ENCODE results near the gene CDK14. TPM values are rescaled to one million over a fixed set of nuclear protein-coding genes. Genes with fewer than 3 reads are reported as not detected.

The CDK14 gene
- total RNA-seq, 1 experiment from 2014 or later, result 57.9 TPM

- TF ChIP-seq ATF2 (CRISPR knock-in tag; IDR thresholded peaks at IDR 0.05; ENCODE audit: borderline replicate concordance, low read depth), result no peak
- TF ChIP-seq CREB1 (CRISPR knock-in tag; IDR thresholded peaks at IDR 0.05), result no peak
- no peak for TF ChIP-seq TP53 (CRISPR knock-in tag; IDR thresholded peaks at IDR 0.05)
- no peak for TF ChIP-seq ETV6 (CRISPR knock-in tag; IDR thresholded peaks at IDR 0.05)
- no peak for TF ChIP-seq NR3C1 (CRISPR knock-in tag; conservative IDR thresholded peaks at IDR 0.05; ENCODE audit: low read depth)
- no peak for TF ChIP-seq FOXP1 (CRISPR knock-in tag; IDR thresholded peaks at IDR 0.05; ENCODE audit: borderline replicate concordance)
- no peak for TF ChIP-seq ATF1 (CRISPR knock-in tag; IDR thresholded peaks at IDR 0.05)
- TF ChIP-seq IRF2 (CRISPR knock-in tag; IDR thresholded peaks at IDR 0.05; ENCODE audit: borderline replicate concordance, low read depth), result no peak
- no peak for TF ChIP-seq ELF4 (CRISPR knock-in tag; IDR thresholded peaks at IDR 0.05; ENCODE audit: low read depth)
- no peak for TF ChIP-seq TEAD4 (CRISPR knock-in tag; IDR thresholded peaks at IDR 0.05)
Measured at GRCh38 chr7:90645784-90646183, 49.7 kb downstream of the CDK14 start (continued).

DNA sequence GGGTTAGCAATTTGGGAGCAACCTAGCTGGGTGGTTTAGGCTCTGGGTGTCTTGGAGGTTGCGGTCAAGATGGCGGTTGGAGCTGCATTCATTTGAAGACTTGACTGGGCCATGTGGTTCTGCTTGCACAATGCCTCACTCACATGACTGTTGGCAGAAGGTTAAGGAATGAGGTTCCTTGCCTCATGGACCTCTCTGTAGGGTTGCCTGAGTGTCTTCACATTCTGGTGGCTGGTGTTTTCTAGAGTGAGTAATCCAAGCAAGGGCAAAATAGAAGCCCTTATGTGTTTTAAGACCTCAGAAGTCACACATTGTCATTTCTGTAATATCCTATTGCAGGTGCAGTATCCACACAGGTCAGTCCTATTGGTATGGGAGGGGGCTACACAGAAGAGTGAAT lies 52.0 kb downstream of the CDK14 start:
- Mint-ChIP-seq H3K27me3 (ENCODE audit: low read depth) (no peaks in the 10 kb centered on the region), H3K27ac (no peak overlapping the region), H3K9me3 (peaks cover 22% of the 10 kb centered on the region), H3K4me3 (no peak overlapping the region), H3K36me3 (peaks cover 22% of the 10 kb centered on the region), H3K4me1 (peaks cover 19% of the 10 kb centered on the region)
- DNase-seq (ENCODE audit: low spot score), result no peak
- no peak for ATAC-seq
- POLR2A ChIA-PET, result no interaction called here
- CTCF ChIA-PET, result interaction anchor here (1.0 kb wide), 1 partner anchor 19 kb away, joined by 3 read pairs; no protein-coding TSS in a partner anchor
- TF ChIP-seq ZNF219 (CRISPR knock-in tag; IDR thresholded peaks at IDR 0.05; ENCODE audit: borderline replicate concordance) (no peak), CREM (CRISPR knock-in tag; IDR thresholded peaks at IDR 0.05) (no peak), ETV6 (CRISPR knock-in tag; IDR thresholded peaks at IDR 0.05) (no peak), ZNF512 (CRISPR knock-in tag; IDR thresholded peaks at IDR 0.05; ENCODE audit: borderline replicate concordance) (no peak), CBFB (CRISPR knock-in tag; IDR thresholded peaks at IDR 0.05; ENCODE audit: low read depth) (no peak), GTF2I (CRISPR knock-in tag; conservative IDR thresholded peaks at IDR 0.05) (no peak), ZNF138 (CRISPR knock-in tag; conservative IDR thresholded peaks at IDR 0.05) (no peak), JUN (CRISPR knock-in tag; IDR thresholded peaks at IDR 0.05) (no peak), ZNF263 (CRISPR knock-in tag; IDR thresholded peaks at IDR 0.05; ENCODE audit: low read depth) (no peak), ZBTB21 (CRISPR knock-in tag; IDR thresholded peaks at IDR 0.05; ENCODE audit: borderline replicate concordance) (no peak), ZSCAN18 (CRISPR knock-in tag; IDR thresholded peaks at IDR 0.05) (no peak)

DNA sequence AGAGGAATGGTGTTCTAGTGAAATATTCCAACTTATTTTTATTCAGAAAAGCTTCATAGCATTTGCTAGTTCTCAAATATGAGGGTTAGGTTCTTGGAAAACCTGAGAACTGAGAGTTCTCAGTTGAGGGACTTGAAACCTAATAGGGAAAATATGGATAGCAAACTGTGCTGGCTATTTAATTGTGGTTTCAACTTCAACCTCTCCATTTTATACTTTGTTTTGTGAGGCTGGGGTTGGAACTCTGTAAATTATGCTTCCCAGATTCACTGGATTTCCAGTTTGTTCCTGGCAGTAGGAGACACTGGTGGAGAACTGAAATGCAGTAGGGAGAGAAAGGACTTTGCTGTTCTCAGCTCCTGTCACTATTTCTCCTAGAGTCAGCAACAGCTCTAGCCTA lies 52.7 kb downstream of the CDK14 start:
- no peak for ATAC-seq
- TF ChIP-seq ZBTB21 (CRISPR knock-in tag; IDR thresholded peaks at IDR 0.05; ENCODE audit: borderline replicate concordance) (no peak), GTF2I (CRISPR knock-in tag; conservative IDR thresholded peaks at IDR 0.05) (no peak)
- H3K4me1 Mint-ChIP-seq, result peaks cover 15% of the 10 kb centered on the region
- peaks cover 18% of the 10 kb centered on the region for H3K9me3 Mint-ChIP-seq
- ChIA-PET CTCF (interaction anchor here (1.0 kb wide), 1 partner anchor 20 kb away, joined by 3 read pairs; no protein-coding TSS in a partner anchor), POLR2A (no interaction called here)
- no peak overlapping the region for H3K27ac Mint-ChIP-seq
- no peak for DNase-seq (ENCODE audit: low spot score)
- peaks cover 16% of the 10 kb centered on the region for H3K36me3 Mint-ChIP-seq
- H3K27me3 Mint-ChIP-seq (ENCODE audit: low read depth), result no peaks in the 10 kb centered on the region
- no peak overlapping the region for H3K4me3 Mint-ChIP-seq
